CD4-positive, alpha-beta T cell treated with Interleukin-12 subunit alpha and Interleukin-12 subunit beta, for 1 hour (primary cell): ENCODE results near the gene WNT8B.

Source experiments
- DNase-seq: peaks from one replicate; pipeline ENCODE4 v3.0.0-alpha.2; 2020

WNT8B gene

GRCh38 chr10:100522107-100522801 is 59.4 kb downstream of the WNT8B start:
- DNase-seq, result no peak

- no peak for DNase-seq
These were observed 60.1 kb downstream of the WNT8B start for GRCh38 chr10:100522945-100523344.

GRCh38 chr10:100524206-100524605 is 61.4 kb downstream of the WNT8B start:
- DNase-seq, result no peak

GRCh38 chr10:100524638-100525037 is 61.8 kb downstream of the WNT8B start:
- DNase-seq, result no peak

- peak; percentile 62 for DNase-seq
These were observed 65.5 kb downstream of the WNT8B start for GRCh38 chr10:100528123-100528886.

GRCh38 chr10:100528921-100529474 is 66.2 kb downstream of the WNT8B start:
- DNase-seq, result no peak

- peak; percentile 91 for DNase-seq
These were observed 66.9 kb downstream of the WNT8B start, which contains the start of gene NDUFB8 for GRCh38 chr10:100529475-100530298. TSS of gene NDUFB8 (minus strand) at chr10:100529871. CDS start at chr10:100529851, 20 bp downstream.

- DNase-seq, result no peak
These were observed 69.0 kb downstream of the WNT8B start for GRCh38 chr10:100531761-100532160.
